HepG2 (cell line): ENCODE data around the gene CARS1. TPM values are rescaled to one million over a fixed set of nuclear protein-coding genes. Genes with fewer than 3 reads are reported as not detected.

ENCODE experiments used
- ATAC-seq: fragments of 200-7000 bp; cut with Tn5 transposase; 3 replicates; pipeline ENCODE4 v1.9.1; 2020; ENCODE audit warnings: mild to moderate bottlenecking, moderate library complexity
- BruUV-seq: library from RNA; stranded (reverse); fragments of 400-500 nt; replicated peaks from 2 replicates; lab custom pipeline; 2021; lab: Mats Ljungman, UMichigan
- CTCF ChIA-PET: fragments of 300-600 bp; formaldehyde crosslinking; extraction: SDS; loops from one replicate; lab custom pipeline; 2021; ENCODE audit warnings: low total read pairs, inconsistent platforms, low intra/inter-chr PET ratio; lab: Yijun Ruan, JAX
- POLR2A ChIA-PET: fragments of 350-600 bp; sonication (Branson Sonifier 250); formaldehyde crosslinking; loops from one replicate; lab custom pipeline; 2020; ENCODE audit warnings: antibody characterized with exemption, inconsistent platforms; lab: Yijun Ruan, JAX
- DNase-seq: peaks from one replicate; pipeline ENCODE4 v3.0.0-alpha.2; 2015; ENCODE audit warnings: low spot score
- FAIRE-seq: peaks from 3 replicates; lab custom pipeline; 2011; peaks lifted over from hg19 to GRCh38; lab: Jason Lieb, UNC
- H2AFZ ChIP-seq: one replicate; pipeline ENCODE4 v1.6.1; 2011; ENCODE audit warnings: low read length, inconsistent platforms
- H3K27ac ChIP-seq: fragments of 300-600 bp; 3 replicates; pipeline ENCODE4 v1.8.0; 2011; ENCODE audit warnings: mixed run types, mild to moderate bottlenecking, mixed read lengths, low read length, inconsistent platforms; ENCODE audit not compliant: insufficient read depth; ENCODE audit errors: extremely low read length
- H3K27me3 ChIP-seq, 2 experiments: fragments of 200-600 bp in 1 of 2; 2 replicates in 1 of 2; 3 replicates in 1 of 2; pipeline versions ENCODE4 v1.6.0 to v1.8.0; 2011; ENCODE audit warnings: low read length in 2 of 2, mild to moderate bottlenecking in 2 of 2, moderate library complexity in 2 of 2, inconsistent platforms in 1 of 2; ENCODE audit not compliant: insufficient read depth in 2 of 2, control insufficient read depth in 1 of 2
- H3K36me3 ChIP-seq, 2 experiments: fragments of 200-600 bp in 1 of 2; replicated peaks in 1 of 2; 2 replicates in 1 of 2; 3 replicates in 1 of 2; pipeline versions ENCODE4 v1.5.1 to v1.8.0; 2011; ENCODE audit warnings: low read length in 2 of 2, inconsistent platforms in 1 of 2; ENCODE audit not compliant: insufficient read depth in 2 of 2, control insufficient read depth in 1 of 2
- H3K4me1 ChIP-seq: 2 replicates; pipeline ENCODE4 v1.5.1; 2012; ENCODE audit warnings: low read length, inconsistent platforms; ENCODE audit not compliant: insufficient read depth
- H3K4me2 ChIP-seq: 2 replicates; pipeline ENCODE4 v1.6.0; 2011; ENCODE audit warnings: low read depth, low read length, inconsistent platforms
- H3K4me3 ChIP-seq, 3 experiments: fragments of 200-600 bp in 1 of 3; sonication (generic), shearing (Covaris generic) in 1 of 3; replicated peaks in 1 of 3; 2 replicates each; pipeline ENCODE4 v1.5.1; 2011 to 2016; ENCODE audit warnings: low read length in 3 of 3, inconsistent platforms in 2 of 3, low read depth in 2 of 3, mild to moderate bottlenecking in 2 of 3, control low read depth in 1 of 3, mixed read lengths in 1 of 3; ENCODE audit not compliant: insufficient read depth in 1 of 3
- H3K79me2 ChIP-seq: one replicate; pipeline ENCODE4 v1.6.1; 2011; ENCODE audit warnings: low read length, inconsistent platforms; ENCODE audit not compliant: insufficient read depth
- H3K9ac ChIP-seq: 2 replicates; pipeline ENCODE4 v1.6.0; 2011; ENCODE audit warnings: mild to moderate bottlenecking, low read depth, low read length, inconsistent platforms; ENCODE audit not compliant: insufficient read depth
- H3K9me3 ChIP-seq: 2 replicates; pipeline ENCODE4 v1.5.1; 2012; ENCODE audit warnings: mild to moderate bottlenecking, low read length
- H4K20me1 ChIP-seq: 2 replicates; pipeline ENCODE4 v1.6.0; 2011; ENCODE audit warnings: inconsistent platforms, mild to moderate bottlenecking, low read length, moderate library complexity; ENCODE audit not compliant: insufficient read depth
- CC2D1A ChIP-seq: sonication (generic); formaldehyde crosslinking; IDR thresholded peaks from 2 replicates; pipeline ENCODE4 v1.8.1; 2023; ENCODE audit warnings: mild to moderate bottlenecking, missing genetic modification reagents
- ZBTB33 ChIP-seq: sonication (generic); formaldehyde crosslinking; IDR thresholded peaks from 2 replicates; pipeline ENCODE4 v1.4.0; 2020; ENCODE audit warnings: missing genetic modification reagents
- ZNF136 ChIP-seq: sonication (generic); formaldehyde crosslinking; IDR thresholded peaks from 2 replicates; pipeline ENCODE4 v1.8.1; 2022; ENCODE audit warnings: low read depth, mild to moderate bottlenecking, moderate library complexity, missing genetic modification reagents
- ZNF232 ChIP-seq: sonication (generic); formaldehyde crosslinking; IDR thresholded peaks from 2 replicates; pipeline ENCODE4 v1.4.0; 2020; ENCODE audit warnings: missing genetic modification reagents, borderline replicate concordance
- ZNF407 ChIP-seq: sonication (generic); formaldehyde crosslinking; IDR thresholded peaks from one replicate; pipeline ENCODE4 v1.5.1; 2020; ENCODE audit warnings: mild to moderate bottlenecking, missing genetic modification reagents; ENCODE audit errors: not compliant biosample characterization
- ZSCAN22 ChIP-seq: sonication (generic); formaldehyde crosslinking; IDR thresholded peaks from 2 replicates; pipeline ENCODE4 v1.4.0; 2020; ENCODE audit warnings: mild to moderate bottlenecking, missing genetic modification reagents
- WGBS: methylation state at CpG from one replicate; pipeline ENCODE4 v1.1.6; 2017; ENCODE audit warnings: low lambda C conversion rate; 5-methylcytosine and 5-hydroxymethylcytosine counted together
- in situ Hi-C: cut with HindIII; loops from 2 replicates; pipeline ENCODE4 v1.10.0; 2017; ENCODE audit warnings: low pct_unique_long_range_greater_than_20kb; ENCODE audit not compliant: extremely low pct_ligation_motif_present
- intact Hi-C: fragments of 100-400 bp; cut with micrococcal nuclease; formaldehyde crosslinking; loops from one replicate; pipeline ENCODE4 v1.10.0; 2022; ENCODE audit not compliant: unreplicated experiment
- polyA plus RNA-seq, 8 experiments: library from polyadenylated mRNA; depleted of rRNA in 3 of 8; stranded (reverse) in 7 of 8; unstranded in 1 of 8; fragments of >200 nt; fragmentation: Illumina TruSeq in 4 of 8; extraction: Trizol in 4 of 8; gene quantifications; 2 replicates each; pipeline versions ENCODE4 v1.2.1 to v1.2.3, GENCODE V29; 2011 to 2016; ENCODE audit warnings: low read depth in 4 of 8, missing spikeins in 1 of 8, mixed read lengths in 1 of 8; ENCODE audit not compliant: insufficient read depth in 1 of 8
- total RNA-seq, 5 experiments: library from RNA; depleted of rRNA; stranded (reverse); fragments of >200 nt; fragmentation: Illumina TruSeq; extraction: Trizol; gene quantifications; 2 replicates each; pipeline ENCODE4 v1.2.3, GENCODE V29; 2016; ENCODE audit warnings: low read depth in 1 of 5

The CARS1 gene
- total and polyA plus RNA-seq, 2 of the 13 experiments (the other 11 are each of a cell fraction or from before 2014, with no cell fraction given) = 33.8 to 47.0 TPM

GRCh38 chr11:3021125-3021524, 36.1 kb downstream of the CARS1 start (continued):
- TF ChIP-seq ZNF407 (CRISPR knock-in tag) (no peak), ZNF136 (CRISPR knock-in tag) (0 out of 2 replicates have a peak, but pooled peaks have one; percentile 52), ZSCAN22 (CRISPR knock-in tag) (no peak), CC2D1A (no peak)

GRCh38 chr11:3020011-3020410, 37.2 kb downstream of the CARS1 start:
- H3K27ac ChIP-seq = no peak overlapping the region
- H3K9me3 ChIP-seq = no peaks in the 10 kb centered on the region
- H3K4me3 ChIP-seq = no peak overlapping the region
- POLR2A ChIA-PET = no interaction called here
- BruUV-seq = no TSS peak
- TF ChIP-seq ZNF232 (CRISPR knock-in tag) (no peak), ZBTB33 (0 out of 2 replicates have a peak, but pooled peaks have one; percentile 16)
- ATAC-seq (no peak), FAIRE-seq (no peak), DNase-seq (no peak)
- intact Hi-C loops = no loop called here
- CTCF ChIA-PET = interaction anchor here (1.6 kb wide), 1 partner anchor 487 kb away, joined by 8 read pairs; no protein-coding TSS in a partner anchor
- peaks cover 22% of the 10 kb centered on the region for H3K4me1 ChIP-seq
- WGBS = 92% methylated on average over 6 of the region's 12 CpGs
- no peaks in the 10 kb centered on the region for H3K79me2 ChIP-seq
- H3K27me3 ChIP-seq = no peaks in the 10 kb centered on the region
- in situ Hi-C loops = loop anchor here (5.0 kb wide), 1 partner anchor 43 kb away; no protein-coding TSS in a partner anchor
- peaks cover 24 to 47% of the 10 kb centered on the region in 2 experiments; a peak in 4 of 5 replicates for H3K36me3 ChIP-seq
- H3K9ac ChIP-seq = no peak overlapping the region
- no peak overlapping the region for H2AFZ ChIP-seq
- peaks cover 6% of the 10 kb centered on the region for H4K20me1 ChIP-seq
- H3K4me2 ChIP-seq = no peak overlapping the region
